Activated T-helper 1 cell treated with anti-CD3 and anti-CD28 coated beads, Interleukin-12 subunit alpha, Interleukin-12 subunit beta, Interleukin-2, Interleukin-4 antibody, amounts not matched to agents 30 ng/mL and 10 ng/mL and 1 ng/mL, durations not matched to agents 14 hours and 24 hours and 36 hours (primary cell): Measurements from ENCODE around the gene OR13J1. TPM values are rescaled to one million over a fixed set of nuclear protein-coding genes. Genes with fewer than 3 reads are reported as not detected.

Experiments used
- DNase-seq: peaks from one replicate; pipeline ENCODE4 v3.0.0; 2021; ENCODE audit warnings: low spot score
- H3K27ac Mint-ChIP-seq: one replicate; pipeline ENCODE4 v1.8.0; 2021; ENCODE audit warnings: mild to moderate bottlenecking, mixed read lengths
- H3K27me3 Mint-ChIP-seq: one replicate; pipeline ENCODE4 v1.8.0; 2022; ENCODE audit warnings: mild to moderate bottlenecking, moderate library complexity, mixed read lengths; ENCODE audit not compliant: insufficient read depth
- H3K36me3 Mint-ChIP-seq: one replicate; pipeline ENCODE4 v1.8.0; 2021; ENCODE audit warnings: low read depth, mixed read lengths
- H3K4me1 Mint-ChIP-seq: one replicate; pipeline ENCODE4 v1.8.0; 2021; ENCODE audit warnings: low read depth, mixed read lengths
- H3K4me3 Mint-ChIP-seq: one replicate; pipeline ENCODE4 v1.8.0; 2021; ENCODE audit warnings: mild to moderate bottlenecking, moderate library complexity, mixed read lengths
- H3K9me3 Mint-ChIP-seq: one replicate; pipeline ENCODE4 v1.8.0; 2021; ENCODE audit warnings: mixed read lengths
- intact Hi-C: fragments of 100-400 bp; cut with micrococcal nuclease; formaldehyde crosslinking; loops from one replicate; pipeline ENCODE4 v1.15.1; 2024
- total RNA-seq: library from RNA; stranded (reverse); gene quantifications from 2 replicates; pipeline ENCODE4 v1.2.3, GENCODE V29; 2022

OR13J1 gene
- total RNA-seq, 1 donor from 2014 or later: not detected

GRCh38 chr9:35845824-35846771, 24.1 kb downstream of the OR13J1 start:
- H3K4me1 Mint-ChIP-seq: peaks cover 36% of the 10 kb centered on the region
- H3K4me3 Mint-ChIP-seq: no peak overlapping the region
- DNase-seq: no peak
- H3K27me3 Mint-ChIP-seq: peaks cover 5% of the 10 kb centered on the region
- no peaks in the 10 kb centered on the region for H3K9me3 Mint-ChIP-seq
- H3K36me3 Mint-ChIP-seq: no peaks in the 10 kb centered on the region
- intact Hi-C loops: no loop called here
- no peak overlapping the region for H3K27ac Mint-ChIP-seq

GRCh38 chr9:35844628-35845270, 25.5 kb downstream of the OR13J1 start:
- no peaks in the 10 kb centered on the region for H3K9me3 Mint-ChIP-seq
- intact Hi-C loops: no loop called here
- no peak overlapping the region for H3K27ac Mint-ChIP-seq
- DNase-seq: no peak
- H3K27me3 Mint-ChIP-seq: peaks cover 2% of the 10 kb centered on the region
- H3K36me3 Mint-ChIP-seq: no peaks in the 10 kb centered on the region
- no peak overlapping the region for H3K4me3 Mint-ChIP-seq
- H3K4me1 Mint-ChIP-seq: peaks cover 36% of the 10 kb centered on the region

- Mint-ChIP-seq H3K27me3 (peaks cover 6% of the 10 kb centered on the region), H3K4me1 (peaks cover 30% of the 10 kb centered on the region), H3K27ac (no peak overlapping the region), H3K9me3 (no peaks in the 10 kb centered on the region), H3K36me3 (no peaks in the 10 kb centered on the region), H3K4me3 (no peak overlapping the region)
- no peak for DNase-seq
- intact Hi-C loops: no loop called here
These were observed 27.4 kb downstream of the OR13J1 start for GRCh38 chr9:35842795-35843194.

- intact Hi-C loops: no loop called here
- DNase-seq: no peak
- H3K36me3 Mint-ChIP-seq: no peaks in the 10 kb centered on the region
- H3K9me3 Mint-ChIP-seq: no peaks in the 10 kb centered on the region
- peaks cover 30% of the 10 kb centered on the region for H3K4me1 Mint-ChIP-seq
- H3K27ac Mint-ChIP-seq: no peak overlapping the region
- H3K4me3 Mint-ChIP-seq: no peak overlapping the region
- H3K27me3 Mint-ChIP-seq: peaks cover 6% of the 10 kb centered on the region
These were observed 28.0 kb downstream of the OR13J1 start for GRCh38 chr9:35842020-35842745.

GRCh38 chr9:35841645-35841900, 28.6 kb downstream of the OR13J1 start:
- H3K9me3 Mint-ChIP-seq: no peaks in the 10 kb centered on the region
- H3K4me3 Mint-ChIP-seq: no peak overlapping the region
- no peak overlapping the region for H3K27ac Mint-ChIP-seq
- peaks cover 6% of the 10 kb centered on the region for H3K27me3 Mint-ChIP-seq
- peaks cover 30% of the 10 kb centered on the region for H3K4me1 Mint-ChIP-seq
- intact Hi-C loops: no loop called here
- DNase-seq: no peak
- no peaks in the 10 kb centered on the region for H3K36me3 Mint-ChIP-seq

- H3K4me1 Mint-ChIP-seq: peaks cover 30% of the 10 kb centered on the region
- peaks cover 6% of the 10 kb centered on the region for H3K27me3 Mint-ChIP-seq
- no peak for DNase-seq
- H3K9me3 Mint-ChIP-seq: no peaks in the 10 kb centered on the region
- intact Hi-C loops: no loop called here
- no peak overlapping the region for H3K4me3 Mint-ChIP-seq
- no peaks in the 10 kb centered on the region for H3K36me3 Mint-ChIP-seq
- no peak overlapping the region for H3K27ac Mint-ChIP-seq
These were observed 29.1 kb downstream of the OR13J1 start for GRCh38 chr9:35840881-35841644.

GRCh38 chr9:35839926-35840325, 30.3 kb downstream of the OR13J1 start:
- Mint-ChIP-seq H3K4me1 (peaks cover 20% of the 10 kb centered on the region), H3K27ac (no peak overlapping the region), H3K4me3 (no peak overlapping the region), H3K36me3 (no peaks in the 10 kb centered on the region), H3K9me3 (no peaks in the 10 kb centered on the region), H3K27me3 (peaks cover 3% of the 10 kb centered on the region)
- DNase-seq: no peak
- intact Hi-C loops: no loop called here

- peaks cover 3% of the 10 kb centered on the region for H3K27me3 Mint-ChIP-seq
- DNase-seq: no peak
- intact Hi-C loops: no loop called here
- H3K27ac Mint-ChIP-seq: no peak overlapping the region
- H3K36me3 Mint-ChIP-seq: no peaks in the 10 kb centered on the region
- no peaks in the 10 kb centered on the region for H3K9me3 Mint-ChIP-seq
- no peak overlapping the region for H3K4me3 Mint-ChIP-seq
- peaks cover 4% of the 10 kb centered on the region for H3K4me1 Mint-ChIP-seq
These were observed 33.6 kb downstream of the OR13J1 start for GRCh38 chr9:35836595-35836994.

- intact Hi-C loops: no loop called here
- no peaks in the 10 kb centered on the region for H3K36me3 Mint-ChIP-seq
- peaks cover 3% of the 10 kb centered on the region for H3K27me3 Mint-ChIP-seq
- no peak overlapping the region for H3K4me3 Mint-ChIP-seq
- no peaks in the 10 kb centered on the region for H3K9me3 Mint-ChIP-seq
- DNase-seq: no peak
- H3K27ac Mint-ChIP-seq: no peak overlapping the region
- peaks cover 5% of the 10 kb centered on the region for H3K4me1 Mint-ChIP-seq
These were observed 34.4 kb downstream of the OR13J1 start for GRCh38 chr9:35835766-35836165.

GRCh38 chr9:35835216-35835632, 35.0 kb downstream of the OR13J1 start:
- Mint-ChIP-seq H3K9me3 (no peaks in the 10 kb centered on the region), H3K4me3 (no peak overlapping the region), H3K36me3 (no peaks in the 10 kb centered on the region), H3K27me3 (peaks cover 3% of the 10 kb centered on the region), H3K27ac (no peak overlapping the region), H3K4me1 (peaks cover 7% of the 10 kb centered on the region)
- no peak for DNase-seq
- intact Hi-C loops: no loop called here

- no peak overlapping the region for H3K4me3 Mint-ChIP-seq
- no peak overlapping the region for H3K27ac Mint-ChIP-seq
- H3K36me3 Mint-ChIP-seq: no peaks in the 10 kb centered on the region
- peaks cover 3% of the 10 kb centered on the region for H3K27me3 Mint-ChIP-seq
- no peaks in the 10 kb centered on the region for H3K9me3 Mint-ChIP-seq
- DNase-seq: no peak
- intact Hi-C loops: no loop called here
- peaks cover 14% of the 10 kb centered on the region for H3K4me1 Mint-ChIP-seq
These were observed 35.7 kb downstream of the OR13J1 start for GRCh38 chr9:35834260-35835215.

GRCh38 chr9:35832814-35833213, 37.4 kb downstream of the OR13J1 start:
- Mint-ChIP-seq H3K27ac (no peak overlapping the region), H3K27me3 (no peaks in the 10 kb centered on the region), H3K4me3 (no peak overlapping the region), H3K9me3 (no peaks in the 10 kb centered on the region), H3K4me1 (peaks cover 25% of the 10 kb centered on the region), H3K36me3 (no peaks in the 10 kb centered on the region)
- no peak for DNase-seq
- intact Hi-C loops: no loop called here
